HPDE6-E6E7 (cell line): ENCODE measurements around the gene ALKBH8.
"Not testable (repeated sequence)": the region's sequence is repeated elsewhere in the genome, so short reads cannot be mapped to it uniquely, and the experiment has no call there.

Experiments used
- DNase-seq: peaks from one replicate; pipeline ENCODE4 v3.0.0; 2011; ENCODE audit warnings: missing footprints; ENCODE audit errors: extremely low spot score

ALKBH8 gene, protein sequence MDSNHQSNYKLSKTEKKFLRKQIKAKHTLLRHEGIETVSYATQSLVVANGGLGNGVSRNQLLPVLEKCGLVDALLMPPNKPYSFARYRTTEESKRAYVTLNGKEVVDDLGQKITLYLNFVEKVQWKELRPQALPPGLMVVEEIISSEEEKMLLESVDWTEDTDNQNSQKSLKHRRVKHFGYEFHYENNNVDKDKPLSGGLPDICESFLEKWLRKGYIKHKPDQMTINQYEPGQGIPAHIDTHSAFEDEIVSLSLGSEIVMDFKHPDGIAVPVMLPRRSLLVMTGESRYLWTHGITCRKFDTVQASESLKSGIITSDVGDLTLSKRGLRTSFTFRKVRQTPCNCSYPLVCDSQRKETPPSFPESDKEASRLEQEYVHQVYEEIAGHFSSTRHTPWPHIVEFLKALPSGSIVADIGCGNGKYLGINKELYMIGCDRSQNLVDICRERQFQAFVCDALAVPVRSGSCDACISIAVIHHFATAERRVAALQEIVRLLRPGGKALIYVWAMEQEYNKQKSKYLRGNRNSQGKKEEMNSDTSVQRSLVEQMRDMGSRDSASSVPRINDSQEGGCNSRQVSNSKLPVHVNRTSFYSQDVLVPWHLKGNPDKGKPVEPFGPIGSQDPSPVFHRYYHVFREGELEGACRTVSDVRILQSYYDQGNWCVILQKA

DNA sequence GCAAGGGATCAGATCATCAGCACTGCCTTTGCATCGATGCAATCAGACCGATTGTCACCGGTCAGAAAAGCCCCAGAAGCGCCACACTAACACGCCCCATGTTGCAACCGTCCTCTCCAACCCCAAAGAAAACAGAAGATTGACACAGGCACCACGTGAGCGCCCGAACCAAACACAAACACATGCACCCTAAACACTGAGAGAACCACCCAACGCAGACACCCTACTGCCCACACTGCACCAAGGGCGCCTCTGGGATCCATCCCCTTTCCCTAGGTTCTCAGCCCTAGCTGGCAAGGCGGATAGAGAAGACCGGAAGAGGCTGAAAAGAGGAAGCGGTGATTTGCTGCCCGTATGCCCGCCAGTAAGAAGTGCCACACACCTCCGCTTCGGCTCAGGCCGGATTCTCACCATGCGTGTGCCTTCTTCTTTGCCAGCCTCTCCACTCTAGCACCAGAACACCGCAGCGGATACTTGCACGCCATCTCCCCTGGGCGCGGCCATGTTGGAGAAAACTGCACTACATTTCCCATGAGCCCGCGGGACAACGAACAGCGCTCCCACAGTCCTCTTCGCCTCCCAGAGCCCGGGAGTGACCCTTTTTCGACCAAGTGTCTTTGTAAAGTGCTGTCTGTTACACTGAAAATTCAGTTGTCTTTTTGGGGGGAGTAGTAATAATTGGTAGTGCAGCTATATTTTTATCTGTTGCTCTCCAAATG lies at the start of gene ALKBH8:
Gene ALKBH8 (minus strand): TSS at position 517 of the 719 bp plus-strand sequence. CDS start 4,842 bp downstream, outside the sequence.
- DNase-seq: peak; percentile 56

DNA sequence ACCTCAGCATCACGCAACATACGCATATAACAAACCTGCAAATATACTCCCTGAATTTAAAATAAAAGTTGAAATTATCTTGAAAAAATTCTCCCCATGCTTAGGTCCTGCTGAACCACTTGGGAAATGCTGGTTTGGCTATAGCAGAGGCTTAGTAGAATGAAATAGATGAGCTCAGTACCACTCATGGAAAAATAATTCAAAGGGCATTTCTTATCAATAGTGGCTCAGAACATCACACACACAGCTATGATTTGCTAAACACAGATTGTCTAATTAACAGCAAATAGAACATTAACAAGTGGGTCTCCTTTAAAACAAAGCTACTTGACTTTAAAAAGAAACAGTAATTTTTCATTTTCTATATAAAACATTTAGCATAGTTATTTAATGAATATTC lies 46.9 kb upstream of the ALKBH8 start:
- DNase-seq: no peak

DNA sequence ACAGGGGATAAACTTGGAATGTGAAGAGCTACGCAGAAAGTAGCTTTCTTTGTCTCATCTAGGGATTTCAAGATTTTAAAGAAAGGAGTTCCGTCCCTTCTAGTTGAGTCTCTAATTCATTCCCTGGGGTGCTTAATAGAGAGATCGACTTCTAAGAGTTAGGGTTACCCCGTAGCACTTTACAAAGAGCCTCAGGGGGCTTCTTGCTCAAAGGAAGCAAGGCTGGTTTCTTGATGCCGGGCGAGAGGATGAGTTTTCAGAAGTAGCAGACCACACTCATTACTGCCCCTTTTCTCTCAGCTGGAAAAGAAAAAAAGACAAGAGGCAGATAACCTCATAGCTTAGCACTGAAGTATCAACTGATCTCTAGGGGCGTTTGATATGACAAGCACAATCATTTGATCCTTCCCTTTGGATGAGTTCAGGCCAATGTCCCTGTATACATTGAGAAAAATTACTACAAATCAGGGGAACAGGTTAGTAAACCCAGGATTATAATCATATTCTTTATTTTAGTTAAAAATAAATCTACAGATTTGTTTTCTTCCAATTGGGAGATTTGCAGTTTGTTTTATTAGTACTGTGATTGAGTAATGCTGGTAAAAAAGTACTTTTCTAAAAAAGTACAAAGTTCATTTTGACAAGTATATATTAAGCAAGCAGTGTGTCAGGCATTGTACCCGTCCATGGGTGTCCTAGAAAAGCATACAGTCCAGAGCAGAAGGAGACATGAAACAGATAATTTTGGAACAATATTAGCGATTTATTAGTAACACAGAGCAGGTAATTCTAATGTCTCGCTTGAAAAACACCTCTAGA lies 44.1 kb upstream of the ALKBH8 start:
- DNase-seq: no peak

DNA sequence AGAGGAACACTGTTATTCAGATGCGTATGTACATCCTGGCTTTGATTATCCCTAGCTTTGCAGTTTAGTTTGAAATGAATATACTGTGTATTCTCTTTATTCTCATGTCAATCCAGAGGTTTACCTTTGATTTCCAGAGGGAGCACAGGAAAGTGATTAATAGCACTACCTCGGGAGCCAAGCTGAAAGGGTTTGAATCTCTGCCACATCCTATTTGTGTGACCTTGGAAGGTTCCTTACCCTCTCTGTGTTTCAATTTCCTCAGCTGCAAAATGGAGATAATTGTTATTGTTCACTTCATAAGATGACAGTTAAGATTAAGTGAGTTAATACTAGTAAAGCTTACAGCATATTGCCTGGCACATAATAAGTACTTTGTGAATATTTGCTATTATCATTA lies 43.3 kb upstream of the ALKBH8 start:
- DNase-seq: no peak

DNA sequence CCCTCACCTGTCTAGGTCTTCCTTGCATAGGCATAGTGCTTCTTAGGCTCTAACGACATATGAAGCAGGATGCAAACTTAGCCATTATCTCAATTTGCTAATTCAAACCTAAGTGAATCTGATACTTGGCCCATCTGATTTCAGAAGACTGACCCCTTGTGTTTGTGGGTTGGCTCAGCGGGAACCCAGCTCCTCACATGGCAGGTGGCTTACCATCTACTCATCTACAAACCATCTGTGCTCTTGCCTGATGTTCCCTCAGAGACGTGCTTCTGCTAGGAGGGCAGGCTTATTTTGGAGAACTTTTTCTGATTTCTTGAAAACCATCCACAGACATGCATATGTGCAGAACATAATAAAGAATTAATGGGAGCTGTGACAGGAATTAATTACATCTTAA lies 40.6 kb upstream of the ALKBH8 start:
- no peak for DNase-seq

DNA sequence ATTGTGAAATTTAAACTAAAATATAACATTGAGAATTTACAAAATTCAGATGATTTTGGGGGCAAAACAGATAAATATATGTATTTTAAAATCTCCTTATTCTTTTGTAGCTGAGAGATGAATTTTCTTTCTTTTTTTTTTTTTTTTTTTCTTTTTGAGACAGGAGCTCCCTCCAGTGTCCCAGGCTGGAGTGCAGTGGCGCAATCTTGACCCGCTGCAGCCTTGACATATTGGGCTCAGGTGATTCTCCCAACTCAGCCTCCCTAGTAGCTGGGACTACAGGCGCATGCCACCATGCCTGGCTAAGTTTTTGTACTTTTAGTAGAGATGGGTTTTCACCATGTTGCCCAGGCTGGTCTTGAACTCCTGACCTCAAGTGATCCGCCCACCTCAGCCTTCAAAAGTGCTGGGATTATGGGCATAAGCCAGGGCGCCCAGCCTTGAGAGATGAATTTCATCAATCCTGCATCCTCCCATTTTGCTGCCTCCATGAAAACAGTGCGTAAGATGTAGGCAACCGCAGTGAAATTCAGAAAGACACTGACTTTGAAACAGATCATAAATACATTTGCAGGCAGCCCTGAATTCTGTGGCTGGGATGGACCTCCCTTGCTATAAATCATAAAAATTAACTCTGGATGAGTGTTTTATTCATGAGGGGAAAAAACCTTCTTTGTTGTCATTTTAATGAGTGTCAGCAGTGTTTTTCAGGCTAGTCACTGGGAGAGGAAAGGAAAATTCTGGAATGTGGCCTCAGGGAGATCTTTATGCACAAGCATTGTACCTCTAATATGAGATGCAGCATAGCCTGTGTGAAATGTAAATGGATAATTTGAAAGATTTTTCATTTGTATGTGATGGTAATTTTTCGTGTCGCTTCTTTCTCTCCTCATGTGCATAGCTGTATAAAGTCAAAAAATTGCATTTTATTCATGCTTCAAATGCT lies 39.8 kb upstream of the ALKBH8 start:
- DNase-seq: no peak

DNA sequence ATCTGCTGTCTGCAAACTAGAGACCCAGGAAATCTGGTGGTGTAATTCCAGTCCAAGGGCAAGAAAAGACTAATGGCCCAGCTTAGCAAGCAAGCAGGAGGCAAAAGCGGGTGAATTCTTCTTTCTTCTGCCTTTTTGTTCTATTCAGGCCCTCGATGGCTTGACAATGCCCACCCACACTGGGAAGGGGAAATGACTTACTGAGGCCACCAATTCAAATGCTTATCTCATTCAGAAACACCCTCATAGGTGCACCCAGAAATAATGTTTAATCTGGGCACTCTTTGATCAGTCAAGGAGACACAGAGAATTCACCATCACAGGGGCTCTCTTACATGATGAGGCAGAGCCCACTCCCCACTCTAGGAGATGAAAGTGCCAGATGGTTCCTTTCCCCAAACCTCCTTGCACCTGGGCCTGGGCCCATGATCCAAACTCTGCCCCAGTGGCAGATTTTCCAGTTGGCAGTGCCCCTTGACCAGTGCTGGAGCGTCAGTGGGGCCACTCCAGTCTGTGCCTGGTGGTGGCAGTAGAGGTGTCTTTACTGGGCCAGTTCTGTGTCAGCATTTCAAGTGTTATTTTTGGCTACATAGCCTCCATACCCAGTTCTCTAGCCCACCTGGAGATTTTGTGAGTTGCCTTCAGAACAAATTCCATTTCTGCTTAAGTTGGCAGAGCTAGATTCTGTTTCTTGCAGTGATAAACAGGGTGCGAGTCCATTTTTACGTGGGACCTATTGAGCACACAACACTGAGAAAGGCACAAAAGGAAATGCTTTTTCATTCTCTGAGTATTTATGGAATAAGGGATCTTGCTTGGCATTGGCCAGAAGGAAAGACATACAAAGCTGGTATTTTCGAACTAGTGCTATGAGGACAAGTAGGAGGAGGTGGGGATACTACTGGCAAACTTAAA lies 32.9 kb upstream of the ALKBH8 start:
- peak; percentile 26 for DNase-seq

DNA sequence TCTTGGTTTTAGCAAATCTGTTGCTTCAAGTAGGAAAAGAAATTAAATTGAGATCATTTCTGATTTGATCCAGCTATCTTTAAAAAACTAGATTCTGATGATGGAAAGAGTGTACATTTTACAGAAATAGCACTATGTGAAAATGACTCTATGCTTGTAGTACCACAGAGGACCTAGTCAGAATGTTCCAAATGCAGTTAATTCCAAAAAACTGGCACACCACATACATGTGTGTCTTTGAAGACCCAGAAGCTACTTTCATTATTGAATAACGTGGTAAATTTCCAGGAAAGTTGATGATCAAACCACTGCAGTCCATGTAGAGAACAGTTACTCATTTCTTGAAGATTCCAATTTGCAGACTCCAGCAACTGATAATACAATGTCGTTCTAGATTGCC lies 29.2 kb upstream of the ALKBH8 start:
- no peak for DNase-seq

DNA sequence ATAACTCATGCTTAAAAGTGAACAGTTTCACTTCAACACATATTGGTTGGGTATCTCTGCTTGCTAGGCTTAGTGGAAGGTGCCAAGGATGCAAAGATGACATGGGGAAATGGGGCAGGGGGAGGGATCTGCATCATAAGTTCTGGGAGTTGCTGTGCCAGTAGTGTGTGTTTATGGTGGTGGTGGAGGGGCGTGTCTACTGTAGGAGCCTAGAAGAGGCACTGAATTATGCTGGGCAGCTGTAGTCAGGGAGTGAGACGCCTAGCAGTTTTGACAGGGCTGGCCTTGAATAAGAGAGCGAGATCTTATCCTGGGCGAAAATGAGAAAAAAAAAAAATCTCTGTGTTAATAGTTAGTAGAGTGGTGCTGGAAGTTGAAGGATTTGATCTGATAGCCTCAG lies 28.4 kb upstream of the ALKBH8 start:
- DNase-seq: no peak

DNA sequence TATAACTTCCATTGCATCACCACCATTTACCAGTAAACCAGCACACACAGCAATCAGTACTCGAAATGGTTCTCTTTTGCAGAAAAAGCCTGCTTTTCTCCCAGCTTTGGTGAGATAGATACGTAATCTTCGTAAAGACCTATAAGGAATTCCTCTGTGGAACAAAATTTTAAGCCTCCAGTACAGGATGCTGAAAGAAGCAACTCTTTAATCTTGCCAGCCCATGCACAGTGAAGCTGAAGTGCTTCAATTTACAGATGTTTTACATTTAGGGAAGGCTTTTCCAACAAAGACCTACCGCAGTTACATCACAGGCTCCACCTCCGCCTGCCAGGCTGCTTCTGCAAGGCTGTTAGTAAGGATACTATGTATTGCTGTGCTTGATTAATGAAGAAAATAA lies 27.3 kb upstream of the ALKBH8 start:
- no peak for DNase-seq

DNA sequence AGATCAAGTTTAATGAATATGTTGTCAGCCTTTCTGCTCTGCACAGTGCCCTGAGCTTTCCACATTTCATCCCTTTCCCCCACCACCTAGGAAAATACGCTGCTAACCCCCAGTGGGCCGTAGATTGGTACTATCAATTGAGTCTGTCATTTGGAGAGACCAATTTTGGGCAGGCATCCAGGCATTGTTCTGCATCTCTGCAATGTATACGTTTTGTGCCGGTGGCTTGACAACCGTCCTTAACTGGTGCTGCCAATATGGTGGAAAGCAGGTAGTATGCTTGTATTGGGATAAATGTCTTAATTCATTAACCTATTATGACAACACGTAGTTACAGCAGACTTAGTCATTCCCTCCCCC lies 26.7 kb upstream of the ALKBH8 start:
- DNase-seq: no peak

DNA sequence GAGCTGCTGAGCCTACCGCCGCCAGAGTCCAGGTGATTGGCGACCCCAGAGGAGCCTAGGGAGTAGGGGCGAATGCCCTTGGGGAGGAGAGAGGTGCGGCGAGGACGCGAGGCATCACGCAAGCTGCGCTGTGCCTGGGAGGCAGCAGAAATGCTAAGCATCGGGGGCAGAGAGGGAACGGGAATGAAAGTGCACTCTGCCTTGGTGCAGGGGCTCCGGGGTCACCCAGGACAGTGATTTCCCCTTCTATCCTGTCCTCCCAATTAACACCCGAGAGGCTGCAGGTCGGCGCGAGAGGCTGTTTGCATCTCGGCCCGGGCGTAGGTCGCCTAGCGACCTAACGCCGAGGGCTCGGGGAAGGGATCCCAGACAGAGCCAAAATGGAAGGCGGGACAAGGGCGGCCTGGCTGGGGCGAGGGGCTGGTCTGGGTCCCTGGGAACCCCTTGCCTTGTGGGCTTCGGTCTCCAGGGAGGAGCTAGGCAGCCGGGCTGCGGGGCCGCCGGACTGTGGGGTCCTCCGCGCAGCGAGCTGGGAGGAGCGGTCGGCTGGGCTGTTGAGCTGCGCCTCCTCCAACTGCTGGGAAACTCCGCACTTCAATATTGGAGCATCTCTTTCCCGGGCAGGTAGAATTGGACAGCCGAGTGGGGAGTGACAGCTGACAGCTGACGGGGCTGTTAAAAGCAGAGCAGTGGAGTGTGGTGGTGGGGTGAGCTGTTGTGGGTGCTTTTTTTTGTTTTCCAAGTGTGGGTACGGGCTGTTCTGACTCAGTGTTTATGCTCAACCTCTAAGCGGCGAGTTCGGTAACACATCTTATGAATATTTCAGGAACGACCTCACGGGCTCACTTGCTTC lies 26.1 kb upstream of the ALKBH8 start:
- DNase-seq: no peak

DNA sequence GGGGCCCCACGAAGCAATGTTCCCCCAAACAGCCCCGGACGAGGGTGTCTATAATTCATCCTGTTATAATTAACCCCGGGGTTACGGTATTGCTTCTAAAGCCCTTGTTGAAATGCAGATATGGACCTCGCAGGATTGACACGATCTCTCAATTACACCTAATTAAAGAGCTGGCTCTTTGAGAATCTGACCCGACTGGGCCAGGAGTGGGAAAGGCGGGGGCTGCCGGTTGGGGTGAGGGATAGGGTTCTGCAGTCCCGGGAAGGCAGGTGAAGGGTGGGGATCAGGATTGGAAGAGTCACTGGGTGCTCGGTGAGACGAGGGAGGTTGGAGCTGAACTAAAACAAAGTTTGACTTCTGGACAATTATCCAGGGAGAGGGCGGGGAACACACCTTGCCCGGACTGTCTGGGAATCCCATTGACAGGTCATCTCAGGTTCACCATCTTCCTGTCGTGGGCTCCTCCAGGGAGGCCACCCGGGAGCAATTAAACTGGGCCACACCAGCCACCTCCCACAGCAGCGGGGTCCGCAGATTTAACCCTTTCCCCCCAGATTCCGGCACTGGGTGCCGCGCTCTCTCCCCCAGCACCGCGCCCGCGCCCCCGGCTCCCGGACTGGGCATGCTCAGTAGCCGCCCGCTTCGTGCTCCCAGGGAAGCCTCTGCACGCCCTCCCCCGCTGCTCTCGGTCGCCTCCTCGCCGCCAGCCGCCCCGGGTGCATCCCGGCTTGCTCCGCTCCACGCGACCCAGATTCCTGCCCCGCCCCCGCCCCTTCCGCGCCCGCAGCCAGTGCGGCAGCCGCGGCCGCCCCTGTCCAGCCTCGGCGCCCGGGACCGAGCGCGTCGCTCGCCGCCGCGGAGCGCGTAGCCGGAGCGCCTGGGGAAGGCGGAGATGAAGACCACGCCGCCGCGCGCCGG lies 25.2 kb upstream of the ALKBH8 start, which contains the start of gene ELMOD1:
Gene ELMOD1 (plus strand): TSS at position 688 of the 918 bp plus-strand sequence. CDS start 27,043 bp downstream, outside the sequence.
- DNase-seq: peak; percentile 52

DNA sequence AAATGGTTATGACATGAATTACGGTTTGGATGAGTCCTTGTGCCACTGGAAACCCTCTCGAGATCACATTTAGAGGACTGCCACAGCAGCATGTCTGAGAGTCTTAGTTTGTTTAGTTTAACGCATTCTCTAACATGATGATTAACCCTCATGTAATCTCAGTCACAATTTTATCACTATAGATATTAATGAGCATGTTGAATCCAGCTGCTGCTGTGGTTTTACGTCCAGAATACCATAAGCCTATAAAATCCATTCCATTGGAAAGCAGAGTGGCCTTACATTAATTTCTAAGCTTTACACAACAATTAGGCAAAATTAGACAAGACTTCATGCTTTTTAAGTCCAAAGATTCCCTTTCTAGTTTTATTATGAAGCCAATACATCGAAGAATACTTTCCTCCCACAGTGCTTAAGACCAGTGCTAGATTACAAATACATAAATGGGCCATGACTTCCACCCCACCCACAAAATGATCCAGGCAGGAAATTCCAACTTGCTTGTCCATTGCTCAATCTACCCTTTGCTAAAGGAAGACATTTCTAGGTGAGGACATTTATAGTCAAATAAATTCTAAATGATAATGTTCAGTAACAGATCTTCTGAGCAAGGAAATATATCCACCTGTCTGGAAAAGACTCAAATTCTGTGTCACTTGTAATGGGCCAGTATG lies 21.9 kb upstream of the ALKBH8 start:
- DNase-seq: no peak

DNA sequence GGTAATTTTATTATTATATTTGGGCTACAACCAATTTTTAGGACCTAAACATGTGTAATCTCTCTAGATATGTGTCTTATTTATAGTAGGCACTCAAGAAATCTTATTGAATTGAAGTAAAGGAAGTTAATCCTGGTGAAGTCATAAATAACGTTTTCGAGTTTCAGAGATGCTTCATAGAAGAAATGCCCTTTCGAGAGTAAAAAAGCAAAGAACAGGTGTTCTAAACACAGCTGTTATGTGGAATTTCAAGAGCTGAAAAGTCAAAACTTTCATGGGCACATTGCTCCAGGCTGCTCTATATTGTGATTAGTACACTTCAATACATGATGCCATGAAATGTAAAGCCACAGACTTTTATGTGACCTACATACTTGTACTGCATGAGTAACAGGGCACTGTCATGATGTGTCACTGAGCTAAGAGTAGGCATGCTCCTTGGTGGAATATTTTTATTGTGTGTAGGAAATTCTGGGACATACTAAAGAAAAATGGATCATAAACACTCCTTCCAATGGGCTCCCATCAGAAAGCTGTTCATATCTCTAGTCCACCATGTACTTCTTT lies 18.2 kb upstream of the ALKBH8 start:
- no peak for DNase-seq

DNA sequence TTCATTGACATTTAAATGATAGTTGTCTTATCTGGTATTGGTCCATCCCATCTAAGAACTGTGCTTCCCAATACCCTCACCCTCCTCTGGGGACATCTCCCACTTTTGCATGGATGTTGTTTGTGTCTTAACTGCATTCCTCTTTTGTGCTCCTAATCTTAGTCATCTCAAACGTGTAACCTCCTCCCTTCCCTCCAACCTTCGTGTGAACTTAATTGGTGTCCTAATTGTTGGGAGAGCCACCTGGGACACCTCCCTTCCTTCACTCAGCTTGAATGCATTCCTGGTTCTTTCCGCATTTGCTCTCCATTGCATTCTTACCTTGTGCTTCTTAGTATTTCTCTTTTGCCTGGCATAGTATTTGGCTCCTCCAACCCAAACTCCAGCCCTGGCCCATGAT lies 15.6 kb upstream of the ALKBH8 start:
- DNase-seq: no peak

DNA sequence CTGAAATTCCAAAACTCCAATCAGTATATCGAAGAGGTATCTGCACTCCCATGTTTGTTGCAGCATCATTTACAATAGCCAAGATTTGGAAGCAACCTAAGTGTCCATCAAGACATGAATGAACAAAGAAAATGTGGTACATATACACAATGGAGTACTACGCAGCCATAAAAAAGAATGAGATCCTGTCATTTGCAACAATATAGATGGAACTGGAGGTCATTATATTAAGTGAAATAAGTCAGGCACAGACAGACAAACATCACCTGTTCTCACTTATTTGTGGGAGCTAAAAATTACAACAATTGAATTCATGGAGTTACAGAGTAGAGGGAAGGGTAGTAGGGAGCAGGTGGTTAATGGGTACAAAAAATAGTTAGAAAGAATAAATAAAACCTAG lies 13.6 kb upstream of the ALKBH8 start:
- not testable (repeated sequence) for DNase-seq
